ENCODE results near the gene ADAM8. TPM values are rescaled to one million over a fixed set of nuclear protein-coding genes. Genes with fewer than 3 reads are reported as not detected.
"Not testable (repeated sequence)": the region's sequence is repeated elsewhere in the genome, so short reads cannot be mapped to it uniquely, and the experiment has no call there.

The ADAM8 gene
- total RNA-seq, 4 donors from 2014 or later = 2.3 to 21.3 (median 13.7) TPM

GRCh38 chr10:133224756-133225372 lies 51.8 kb downstream of the ADAM8 start:
- TF ChIP-seq EP300 (IDR thresholded peaks at IDR 0.05; ENCODE audit: low read depth) (no peak), CTCF (IDR thresholded peaks at IDR 0.05) (no peak), POLR2A (IDR thresholded peaks at IDR 0.05) (no peak), POLR2AphosphoS5 (IDR thresholded peaks at IDR 0.05) (no peak)
- peaks cover 0 to 3% (median under 1%) of the 10 kb centered on the region in 4 donors for H3K4me1 ChIP-seq
- intact Hi-C loops (cut with DNase I; ENCODE audit: low total_unique reads) = no loop called here
- no peak for DNase-seq
- no peaks in the 10 kb centered on the region for H3K9me3 ChIP-seq
- 83% methylated on average over 25 of the region's 25 CpGs; no CpG with 5 or more reads in 1 of the 2 donors for WGBS, 2 donors (ENCODE audit: low coverage in 1 of 2)
- no peaks in the 10 kb centered on the region for H3K36me3 ChIP-seq
- peaks cover 47% of the 10 kb centered on the region for H3K27me3 ChIP-seq
- no peak overlapping the region for H3K27ac ChIP-seq
- no peak overlapping the region for H3K4me3 ChIP-seq
- in situ Hi-C loops (cut with MboI; ENCODE audit: low pct_ligation_motif_present in 1 of 4, low pct_unique_long_range_greater_than_20kb in 1 of 4, low sequenced_read_pairs in 3 of 4) = no loop called here

GRCh38 chr10:133224076-133224475 lies 52.6 kb downstream of the ADAM8 start:
- in situ Hi-C loops (cut with MboI; ENCODE audit: low pct_ligation_motif_present in 1 of 4, low pct_unique_long_range_greater_than_20kb in 1 of 4, low sequenced_read_pairs in 3 of 4) = no loop called here
- no peaks in the 10 kb centered on the region for H3K4me1 ChIP-seq

GRCh38 chr10:133221756-133222155 lies 54.9 kb downstream of the ADAM8 start:
- intact Hi-C loops (cut with DNase I; ENCODE audit: low total_unique reads); H3K4me3 ChIP-seq; DNase-seq; in situ Hi-C loops (cut with MboI; ENCODE audit: low pct_ligation_motif_present in 1 of 4, low pct_unique_long_range_greater_than_20kb in 1 of 4, low sequenced_read_pairs in 3 of 4); H3K27ac ChIP-seq; H3K36me3 ChIP-seq; H3K4me1 ChIP-seq; H3K9me3 ChIP-seq: not testable (repeated sequence)
- 80 to 90% methylated on average over 1 to 22 of the region's 22 CpGs for WGBS, 2 donors (ENCODE audit: low coverage in 1 of 2)
- H3K27me3 ChIP-seq = peaks cover 27% of the 10 kb centered on the region

More at GRCh38 chr10:133224076-133224475, 52.6 kb downstream of the ADAM8 start:
- no peak for DNase-seq
- Histone ChIP-seq H3K4me3 (no peak overlapping the region), H3K27ac (no peak overlapping the region), H3K9me3 (no peaks in the 10 kb centered on the region), H3K27me3 (peaks cover 47% of the 10 kb centered on the region), H3K36me3 (no peaks in the 10 kb centered on the region)
- TF ChIP-seq POLR2AphosphoS5 (IDR thresholded peaks at IDR 0.05) (no peak), EP300 (IDR thresholded peaks at IDR 0.05; ENCODE audit: low read depth) (no peak)
- 73% methylated on average over 14 of the region's 14 CpGs; no CpG with 5 or more reads in 1 of the 2 donors for WGBS, 2 donors (ENCODE audit: low coverage in 1 of 2)
- intact Hi-C loops (cut with DNase I; ENCODE audit: low total_unique reads) = no loop called here

- WGBS, 2 donors (ENCODE audit: low coverage in 1 of 2) = 84% methylated on average over 11 of the region's 11 CpGs; no CpG with 5 or more reads in 1 of the 2 donors
Observed at GRCh38 chr10:133221331-133221730, 55.3 kb downstream of the ADAM8 start.

GRCh38 chr10:133219782-133220181 lies 56.9 kb downstream of the ADAM8 start:
- intact Hi-C loops (cut with DNase I; ENCODE audit: low total_unique reads) = no loop called here
- H3K9me3 ChIP-seq = no peaks in the 10 kb centered on the region
- H3K4me1 ChIP-seq = no peaks in the 10 kb centered on the region
- no peak overlapping the region for H3K27ac ChIP-seq
- no peak overlapping the region for H3K4me3 ChIP-seq
- TF ChIP-seq EP300 (IDR thresholded peaks at IDR 0.05; ENCODE audit: low read depth) (no peak), CTCF (IDR thresholded peaks at IDR 0.05) (no peak), POLR2A (IDR thresholded peaks at IDR 0.05) (no peak), POLR2AphosphoS5 (IDR thresholded peaks at IDR 0.05) (no peak)
- H3K27me3 ChIP-seq = peaks cover 17% of the 10 kb centered on the region
- no peak for DNase-seq
- in situ Hi-C loops (cut with MboI; ENCODE audit: low pct_ligation_motif_present in 1 of 4, low pct_unique_long_range_greater_than_20kb in 1 of 4, low sequenced_read_pairs in 3 of 4) = no loop called here
- no peaks in the 10 kb centered on the region for H3K36me3 ChIP-seq
- 25% methylated on average over 27 of the region's 28 CpGs; no CpG with 5 or more reads in 1 of the 2 donors for WGBS, 2 donors (ENCODE audit: low coverage in 1 of 2)

More at GRCh38 chr10:133221331-133221730, 55.3 kb downstream of the ADAM8 start:
- Histone ChIP-seq H3K4me1 (no peaks in the 10 kb centered on the region), H3K9me3 (no peaks in the 10 kb centered on the region), H3K4me3 (no peak overlapping the region), H3K27me3 (peaks cover 23% of the 10 kb centered on the region), H3K27ac (no peak overlapping the region), H3K36me3 (no peaks in the 10 kb centered on the region)
- in situ Hi-C loops (cut with MboI; ENCODE audit: low pct_ligation_motif_present in 1 of 4, low pct_unique_long_range_greater_than_20kb in 1 of 4, low sequenced_read_pairs in 3 of 4) = no loop called here
- intact Hi-C loops (cut with DNase I; ENCODE audit: low total_unique reads) = no loop called here
- no peak for DNase-seq
- no peak for TF ChIP-seq EP300 (IDR thresholded peaks at IDR 0.05; ENCODE audit: low read depth)
- no peak for TF ChIP-seq POLR2AphosphoS5 (IDR thresholded peaks at IDR 0.05)
- TF ChIP-seq POLR2A (IDR thresholded peaks at IDR 0.05) = no peak
- TF ChIP-seq CTCF (IDR thresholded peaks at IDR 0.05) = no peak
